GM19455 (cell line): ENCODE results near the gene SDC1.
"Not testable (repeated sequence)": the region's sequence is repeated elsewhere in the genome, so short reads cannot be mapped to it uniquely, and the experiment has no call there.

Source experiments
- ATAC-seq: cut with Tn5 transposase; IDR thresholded peaks from one replicate; pipeline ENCODE4 v1.9.1; 2021; ENCODE audit not compliant: unreplicated experiment

Gene SDC1

DNA sequence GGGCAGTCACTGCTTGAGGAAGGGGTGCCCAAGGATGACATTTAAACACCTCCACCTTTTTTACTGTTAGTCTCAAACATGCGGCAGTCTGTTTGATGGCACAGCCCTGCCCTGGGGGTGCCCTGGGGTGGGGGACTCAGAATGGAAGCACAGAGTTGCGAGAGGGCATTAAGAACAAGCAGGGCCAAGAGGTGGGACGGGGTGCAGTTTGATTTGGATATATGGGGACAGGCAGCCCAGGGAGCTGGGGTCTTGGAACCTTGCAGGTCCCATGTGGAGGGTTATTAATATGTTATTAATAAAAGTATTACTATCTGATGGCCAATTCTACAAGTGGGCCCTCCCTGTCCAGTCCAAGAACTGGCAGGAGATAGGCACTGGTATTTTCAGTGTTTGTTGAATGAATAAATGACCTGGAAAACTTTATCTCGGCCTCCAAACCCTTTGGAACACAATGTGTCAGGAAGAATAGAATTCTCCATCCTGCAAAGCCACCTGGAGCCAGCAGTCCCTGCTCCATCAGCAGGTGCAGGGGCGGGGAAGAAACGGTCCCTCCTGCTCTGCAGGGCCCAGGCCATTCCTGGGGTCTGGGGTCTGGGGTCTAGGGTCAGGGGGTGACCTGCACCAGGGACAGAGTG is 25.2 kb downstream of the SDC1 start:
- no peak for ATAC-seq

DNA sequence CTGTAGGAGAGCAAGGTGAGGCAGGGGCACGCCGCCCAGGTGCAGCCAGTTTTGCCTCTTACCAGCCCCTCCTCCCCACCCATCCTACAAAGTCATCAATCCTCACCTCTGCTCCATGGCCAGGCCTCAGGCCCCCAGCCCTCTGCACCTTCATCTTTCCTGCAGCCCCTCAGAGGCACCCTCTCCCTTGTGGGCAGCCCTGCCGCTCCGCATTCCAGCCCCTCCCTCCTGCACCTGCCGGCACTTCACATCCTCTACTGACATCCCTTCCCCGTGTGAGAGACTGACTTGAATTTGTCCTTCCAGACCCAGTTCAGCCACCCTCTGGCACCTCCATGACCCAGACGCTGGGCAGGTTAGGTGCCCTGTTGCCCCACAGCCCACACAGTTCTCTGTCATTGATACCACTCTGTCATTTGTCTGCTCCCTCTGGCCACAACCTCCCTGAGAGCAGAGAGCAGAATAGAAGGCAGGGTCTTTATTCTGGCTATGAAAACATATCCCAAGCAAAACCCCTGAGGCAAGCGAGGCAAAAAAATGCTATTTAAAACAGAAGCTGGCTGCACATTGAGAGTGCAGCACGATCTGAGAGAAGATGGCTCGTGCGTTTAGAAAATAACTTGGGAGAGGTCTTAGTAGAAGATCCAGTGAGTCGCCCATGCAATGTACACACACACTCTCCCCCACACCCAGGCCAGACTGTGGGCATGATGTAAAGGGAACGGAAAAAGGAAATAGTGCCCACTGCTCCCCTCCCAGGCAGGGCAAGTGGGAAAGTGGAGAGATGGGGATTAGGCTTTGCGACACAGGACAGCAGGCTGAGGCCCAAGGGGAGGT is 25.9 kb downstream of the SDC1 start:
- ATAC-seq: no peak

DNA sequence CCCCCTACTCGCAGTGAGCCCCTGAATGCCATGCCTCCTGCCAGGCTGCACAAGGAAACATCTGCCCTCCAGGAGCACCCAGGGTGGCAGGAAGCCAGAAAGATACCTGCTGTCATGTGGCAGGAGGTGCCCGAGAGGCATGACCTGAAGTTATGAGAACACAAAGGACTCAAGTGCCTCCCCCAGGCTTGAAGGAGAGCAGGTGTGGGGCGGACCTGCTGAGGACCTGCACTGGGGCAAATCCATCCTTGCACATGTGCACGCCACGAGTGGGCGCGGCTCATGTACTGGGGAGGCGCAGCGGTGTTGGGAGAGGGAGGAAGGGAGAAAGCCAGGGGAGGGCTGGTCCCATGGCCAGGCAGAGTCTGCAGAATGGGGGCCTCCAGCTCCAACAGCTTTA is 26.9 kb downstream of the SDC1 start:
- ATAC-seq: no peak

DNA sequence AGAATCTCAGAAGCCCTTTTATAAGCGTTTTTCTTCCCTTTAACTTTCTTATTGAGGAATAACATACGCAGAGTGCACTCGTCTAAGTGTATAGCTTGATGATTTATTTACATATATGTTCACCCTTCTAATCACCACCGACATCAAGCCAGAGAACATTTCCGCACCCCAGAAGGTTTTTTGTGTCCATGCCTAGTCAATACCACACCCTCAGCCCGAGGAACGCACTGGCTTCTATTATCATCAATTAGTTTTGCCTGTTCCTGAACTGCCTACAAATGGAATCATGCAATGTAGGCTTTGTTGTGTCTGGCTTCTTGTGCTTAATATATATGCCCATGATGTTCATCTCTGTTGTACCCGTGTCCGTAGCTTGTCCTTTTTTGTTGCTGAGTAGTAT is 27.7 kb downstream of the SDC1 start:
- no peak for ATAC-seq

DNA sequence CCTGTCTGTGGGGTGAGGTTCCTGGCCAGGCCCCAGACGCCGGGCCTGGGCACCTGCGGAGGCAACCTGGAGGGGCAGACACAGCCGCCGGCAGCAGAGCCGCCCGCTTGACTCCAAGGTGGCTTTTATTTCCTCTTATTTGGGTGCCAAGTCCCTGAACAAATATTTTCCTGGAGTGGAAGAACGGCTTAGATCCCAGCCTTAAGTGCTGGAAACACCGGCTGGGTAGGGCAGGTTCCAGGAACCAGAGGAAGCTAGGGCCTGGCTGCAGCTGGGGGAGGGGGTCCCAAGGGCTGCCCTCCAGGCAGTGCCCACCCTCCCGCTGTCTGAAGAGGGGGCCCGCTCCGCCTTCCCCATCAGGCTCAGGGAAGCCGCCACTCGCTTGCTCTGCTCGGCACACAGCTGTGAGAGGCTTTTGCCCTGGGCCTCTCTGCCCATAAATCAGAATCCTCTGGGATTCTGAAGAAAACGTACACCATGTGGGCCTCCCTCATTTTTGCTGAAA is 28.2 kb downstream of the SDC1 start:
- no peak for ATAC-seq

DNA sequence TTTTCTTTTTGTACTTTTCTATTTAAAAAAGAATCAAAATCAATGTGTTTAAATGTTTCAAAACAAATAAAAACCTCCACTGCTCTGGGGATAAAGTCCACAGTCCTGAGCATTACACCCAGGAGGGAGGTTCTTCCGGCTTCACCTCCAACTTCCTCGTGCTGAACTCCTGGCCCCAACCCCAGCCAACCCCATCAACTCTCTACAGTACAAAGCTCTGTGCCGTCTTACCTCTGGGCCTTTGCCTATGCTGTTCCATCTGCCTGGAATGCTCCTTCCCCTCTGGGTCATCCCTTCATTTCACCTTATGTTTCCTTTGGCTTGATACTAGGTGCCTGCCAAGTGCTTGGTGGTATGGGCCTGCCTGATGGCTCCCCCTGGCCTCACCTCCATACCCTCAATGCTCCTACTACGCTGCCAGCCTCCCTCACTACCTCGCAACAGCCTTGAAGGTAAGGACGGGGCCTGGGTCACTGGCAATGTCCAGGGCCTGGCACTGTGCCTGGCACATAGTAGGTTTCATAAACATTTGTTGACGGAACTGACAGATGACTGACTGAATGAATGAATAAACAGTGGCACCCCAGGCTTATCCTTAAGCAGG is 28.8 kb downstream of the SDC1 start:
- no peak for ATAC-seq

DNA sequence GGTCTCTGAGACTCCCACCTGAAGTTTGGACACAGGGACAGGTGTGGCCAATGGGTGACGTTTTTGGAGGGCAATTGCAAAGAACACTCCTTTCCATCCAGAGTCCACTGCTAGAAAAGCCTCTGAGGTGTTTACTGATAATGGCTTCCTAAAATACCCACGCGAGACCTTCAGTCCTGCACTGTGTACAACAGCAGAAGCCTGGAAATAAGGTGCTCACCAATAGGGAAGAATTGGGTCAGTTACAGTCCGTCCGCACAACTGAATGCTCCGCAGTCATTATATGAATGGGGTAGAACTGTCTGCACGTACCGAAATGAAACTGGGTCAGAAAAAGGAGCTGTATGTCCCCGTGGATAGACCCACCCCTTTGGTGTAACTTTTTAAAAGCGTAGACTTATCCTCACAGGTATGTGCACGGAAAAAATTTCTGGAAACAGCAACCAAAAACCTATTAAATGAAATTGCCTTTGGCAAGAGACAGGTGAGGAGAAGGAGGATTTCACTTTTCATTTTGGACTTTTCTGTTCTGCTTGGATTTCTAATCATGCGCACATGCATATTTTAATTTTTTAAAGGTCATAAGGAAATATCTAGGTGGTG is 29.4 kb downstream of the SDC1 start:
- ATAC-seq: no peak

DNA sequence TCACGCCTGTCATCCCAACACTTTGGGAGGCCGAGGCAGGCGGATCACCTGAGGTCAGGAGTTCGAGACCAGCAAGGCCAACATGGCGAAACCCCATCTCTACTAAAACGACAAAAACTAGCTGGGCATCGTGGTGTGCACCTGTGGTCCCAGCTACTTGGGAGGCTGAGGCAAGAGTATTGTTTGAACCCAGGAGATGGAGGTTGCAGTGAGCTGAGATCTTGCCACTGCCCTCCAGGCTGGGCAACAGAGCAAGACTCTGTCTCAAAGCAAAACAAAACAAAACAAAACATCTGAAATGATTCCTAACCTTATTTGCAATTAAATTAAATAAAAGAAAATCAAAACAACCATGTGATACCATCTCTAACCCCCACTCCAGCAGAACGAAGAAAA is 29.9 kb downstream of the SDC1 start:
- not testable (repeated sequence) for ATAC-seq

DNA sequence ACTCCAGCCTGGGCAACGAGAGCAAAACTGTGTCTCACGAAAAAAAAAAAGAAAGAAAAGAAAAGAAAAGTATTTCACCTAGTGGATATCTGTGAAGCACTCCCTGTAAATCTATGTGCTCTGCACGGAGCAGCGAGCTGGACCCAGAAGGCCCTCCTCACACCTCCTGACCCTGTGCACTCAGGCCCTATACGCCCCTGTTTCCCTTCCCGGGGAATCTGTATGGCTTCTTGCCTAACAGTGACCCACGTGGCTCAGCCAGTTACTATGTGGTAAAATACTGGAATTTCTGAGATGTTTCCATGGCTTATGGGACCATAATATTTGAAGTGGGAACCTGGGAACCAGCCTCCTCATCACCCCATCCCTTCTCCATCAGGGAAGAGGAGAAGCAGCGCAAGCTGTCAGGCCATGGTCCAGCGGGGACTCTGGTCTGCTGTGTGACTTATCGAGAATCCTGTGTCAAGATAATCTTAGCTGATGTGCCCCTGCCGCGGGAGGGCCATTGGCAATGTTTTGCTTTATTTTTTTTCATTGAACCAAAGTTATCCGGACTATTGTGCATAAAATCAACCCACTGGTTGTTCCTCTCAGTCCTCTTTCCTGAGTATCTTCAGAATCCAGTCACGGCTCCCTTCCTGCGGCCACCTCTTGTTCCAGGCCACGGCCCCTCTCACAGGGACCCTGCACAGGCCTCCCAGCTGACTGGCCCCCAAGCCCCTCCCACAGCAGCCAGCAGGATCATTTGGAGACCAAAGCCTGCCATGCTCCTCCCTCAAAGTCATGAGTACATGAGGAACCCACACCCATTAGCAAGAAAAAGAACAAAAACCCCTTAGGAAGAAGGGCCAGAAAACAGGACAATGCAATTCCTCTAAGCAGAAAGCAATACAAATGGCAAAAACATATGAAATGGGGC is 30.6 kb downstream of the SDC1 start:
- no peak for ATAC-seq

DNA sequence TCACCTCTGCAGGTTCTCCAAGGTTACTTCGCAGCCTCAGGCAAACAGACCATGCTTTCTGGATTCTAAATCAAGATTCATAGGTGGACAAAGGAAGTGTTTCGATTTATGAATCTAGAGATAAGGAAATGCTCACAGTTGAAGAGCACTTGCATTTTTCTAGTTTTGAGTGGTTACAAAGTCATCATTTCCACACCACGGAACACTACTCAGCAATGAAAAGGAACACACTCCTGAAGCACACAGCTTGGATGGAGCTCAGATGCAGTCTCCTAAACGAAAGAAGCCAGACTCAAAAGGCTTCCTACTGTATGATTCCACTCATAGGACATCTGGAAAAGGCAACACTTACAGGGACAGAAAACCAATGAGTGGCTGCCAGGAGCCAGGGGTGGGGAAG is 31.7 kb downstream of the SDC1 start:
- no peak for ATAC-seq

DNA sequence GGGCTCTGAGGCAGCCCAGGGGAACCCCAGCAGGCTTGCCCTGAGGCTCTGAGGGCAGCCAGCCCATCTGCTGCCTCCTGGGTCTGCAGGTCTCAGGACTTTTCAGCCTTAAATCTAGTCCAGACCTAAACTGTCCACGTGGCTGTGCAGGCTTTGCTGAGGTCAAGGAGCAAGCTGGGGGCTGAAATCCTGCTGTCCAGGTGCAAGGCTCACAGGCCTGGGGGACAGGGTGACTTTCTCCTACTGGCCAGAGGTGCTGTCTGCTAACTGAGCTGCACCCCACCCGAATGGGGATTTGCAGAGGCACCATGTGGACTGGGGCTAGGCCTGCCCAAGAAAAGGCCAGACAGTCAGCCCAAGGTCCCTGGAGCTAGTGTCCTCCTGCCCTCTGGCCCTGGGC is 32.1 kb downstream of the SDC1 start:
- no peak for ATAC-seq

DNA sequence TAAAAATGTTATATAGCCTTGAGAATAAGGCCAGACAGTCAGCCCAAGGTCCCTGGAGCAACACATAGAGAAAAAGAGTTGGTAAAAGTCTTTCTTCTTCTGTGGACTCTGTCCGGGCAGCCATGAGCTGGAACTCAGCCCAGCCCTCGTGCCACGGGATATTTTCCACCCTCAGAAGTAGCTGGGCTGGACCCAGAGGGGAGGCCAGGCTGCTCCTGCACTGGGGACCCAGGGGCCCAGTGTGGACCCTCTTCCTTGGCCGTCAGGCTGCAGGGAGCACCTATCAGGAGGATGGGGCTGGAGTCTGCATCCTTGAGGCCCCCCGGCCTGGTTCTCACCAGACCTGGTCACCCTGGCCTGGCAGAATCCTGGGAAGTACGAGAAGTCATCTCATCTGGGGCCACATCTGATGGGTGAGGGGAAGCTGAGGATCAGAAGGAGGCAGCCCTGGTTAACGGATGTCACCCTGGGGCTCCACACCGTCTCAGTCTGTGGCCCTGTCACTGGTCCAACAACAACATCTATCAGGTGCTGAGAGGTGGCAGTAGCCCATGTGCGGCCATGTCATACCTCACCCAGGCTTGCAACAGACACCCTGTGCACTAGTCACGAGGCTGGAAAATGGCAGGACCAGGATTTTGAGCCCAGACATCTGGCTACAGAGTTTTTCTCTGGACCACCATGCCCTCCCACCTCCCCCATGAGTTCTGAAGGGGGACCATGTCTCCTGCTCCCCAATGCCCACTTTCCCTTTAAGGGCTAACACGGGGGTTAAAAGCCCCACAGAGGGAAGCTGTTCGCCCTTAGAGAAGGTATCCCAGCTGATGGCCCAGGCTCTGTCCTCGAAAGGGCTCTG is 33.0 kb downstream of the SDC1 start:
- ATAC-seq: no peak

DNA sequence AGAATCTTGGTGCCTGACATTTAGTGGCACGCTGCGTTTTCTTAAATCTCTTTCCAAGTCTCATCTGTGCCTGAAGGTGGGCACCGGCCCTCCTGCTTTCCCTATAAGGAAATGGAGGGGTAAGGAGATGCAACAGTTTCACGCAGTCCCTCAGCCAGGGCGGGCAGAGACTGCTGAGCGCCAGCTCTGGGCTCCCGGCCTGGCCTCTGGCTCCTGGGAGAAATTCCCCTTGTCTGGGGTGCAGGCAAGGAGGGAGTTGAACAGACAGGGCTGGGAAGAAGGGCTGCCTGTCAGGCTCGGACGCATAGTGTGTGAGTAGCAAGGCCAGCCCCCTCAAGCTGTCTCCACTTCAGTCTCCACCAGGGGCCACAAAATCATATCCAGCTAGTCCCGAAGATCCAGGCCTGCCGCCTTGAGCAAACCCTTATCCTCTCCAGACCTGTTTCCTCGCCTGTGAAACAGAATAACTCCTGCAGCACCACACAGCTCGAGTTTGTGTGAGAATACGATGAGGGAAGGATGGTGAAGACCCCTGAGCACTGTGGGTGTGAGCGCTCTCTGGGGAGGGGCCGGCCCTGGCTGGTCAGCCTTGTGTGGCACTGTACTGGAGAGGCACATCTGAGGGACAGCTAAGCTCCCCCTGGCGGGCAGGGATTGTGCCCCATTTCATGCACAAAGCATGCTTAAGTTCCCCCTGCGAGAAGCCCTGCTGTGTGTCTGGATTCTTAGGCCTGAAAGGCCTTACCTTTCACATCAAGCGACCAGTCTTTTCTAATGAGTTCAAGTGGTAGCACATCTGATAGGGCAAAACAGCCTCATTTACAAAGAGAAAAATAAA is 33.8 kb downstream of the SDC1 start:
- no peak for ATAC-seq

DNA sequence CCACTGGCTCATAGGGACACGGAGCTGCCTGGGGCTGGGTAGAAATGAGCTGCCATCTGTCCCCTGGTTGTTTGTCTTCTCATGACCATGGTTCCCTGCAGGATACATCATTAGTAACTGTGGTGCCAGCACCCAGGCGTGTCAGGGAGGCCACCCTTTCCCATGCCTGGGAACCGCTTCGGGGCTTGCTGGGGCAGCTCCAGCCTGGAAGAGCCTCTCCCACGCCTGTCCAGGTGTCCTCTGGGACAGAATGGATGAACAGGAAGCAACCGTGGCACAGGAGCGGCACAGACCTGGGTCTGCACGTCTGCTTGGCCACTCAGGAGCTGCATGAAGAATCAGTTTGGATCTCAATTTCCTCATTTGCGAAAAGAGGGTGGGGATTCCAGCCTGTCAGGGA is 34.8 kb downstream of the SDC1 start:
- ATAC-seq: no peak

DNA sequence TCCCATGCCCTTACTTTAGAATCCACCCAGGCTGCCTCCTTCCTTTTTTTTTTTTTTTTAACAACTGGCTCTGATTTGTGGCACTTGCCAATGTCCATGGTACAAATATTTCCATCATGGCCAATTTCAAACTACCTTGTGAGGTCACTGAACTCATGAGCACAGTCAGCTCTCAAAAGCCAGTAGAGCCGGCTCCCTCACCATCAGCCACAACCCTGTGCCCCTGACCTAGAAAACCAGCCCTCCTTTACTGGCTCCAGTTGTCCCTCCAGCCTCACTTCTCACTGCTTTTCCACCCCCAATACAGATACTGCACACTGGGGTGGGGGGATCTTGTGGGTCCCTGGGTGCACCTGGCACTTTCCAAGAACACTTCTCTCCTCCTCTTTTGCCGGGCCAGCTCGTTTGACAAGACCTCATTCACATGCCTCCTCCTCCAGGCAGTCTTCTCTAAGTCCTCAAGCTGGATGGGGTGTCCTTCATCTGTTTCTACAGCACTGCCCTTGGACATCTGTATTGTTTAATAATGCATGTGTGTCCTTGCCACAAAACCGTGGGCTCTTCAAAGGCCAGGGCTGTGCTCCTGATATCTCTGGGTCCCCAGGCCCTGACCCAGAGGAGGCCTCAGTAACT is 35.5 kb downstream of the SDC1 start:
- ATAC-seq: no peak

DNA sequence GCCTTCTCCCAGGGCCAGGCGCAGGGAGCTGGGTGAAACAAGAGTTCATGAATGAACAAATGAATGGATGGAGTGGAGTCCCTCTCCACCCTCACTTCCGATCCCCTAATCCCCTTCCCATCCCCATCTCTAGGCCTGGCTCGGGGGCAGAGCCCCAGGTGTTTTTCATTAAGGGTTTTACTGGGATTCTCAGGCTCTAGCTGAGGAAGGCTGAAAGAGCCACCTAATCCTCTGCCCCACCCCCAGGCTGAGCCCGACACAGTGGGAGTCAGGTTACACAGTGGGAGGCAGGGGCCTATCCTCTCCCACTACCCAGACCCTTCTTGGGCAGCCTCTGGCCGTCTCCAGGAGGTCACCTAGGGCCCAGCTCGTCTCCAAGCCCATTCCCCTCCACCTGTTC is 36.1 kb downstream of the SDC1 start:
- ATAC-seq: no peak

DNA sequence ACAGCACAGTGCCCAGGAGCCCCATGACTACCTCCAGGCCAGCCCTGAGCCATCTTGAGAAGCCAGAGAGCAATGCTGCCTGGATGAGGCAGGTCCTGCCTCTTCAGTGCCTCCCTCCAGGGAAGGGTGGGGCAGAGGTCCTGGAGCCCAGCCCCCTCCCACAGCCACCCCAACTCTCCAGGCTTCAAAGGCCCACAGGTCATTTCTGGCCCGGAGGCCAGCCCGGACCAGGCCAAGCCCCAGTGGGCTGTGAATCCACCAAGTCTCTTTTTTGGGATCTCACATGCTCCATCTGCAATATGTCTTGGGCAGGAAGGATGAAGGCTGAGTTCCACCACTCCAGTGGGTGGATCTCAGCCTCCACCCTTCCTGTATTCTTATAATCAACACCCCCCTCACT is 36.7 kb downstream of the SDC1 start:
- ATAC-seq: no peak

DNA sequence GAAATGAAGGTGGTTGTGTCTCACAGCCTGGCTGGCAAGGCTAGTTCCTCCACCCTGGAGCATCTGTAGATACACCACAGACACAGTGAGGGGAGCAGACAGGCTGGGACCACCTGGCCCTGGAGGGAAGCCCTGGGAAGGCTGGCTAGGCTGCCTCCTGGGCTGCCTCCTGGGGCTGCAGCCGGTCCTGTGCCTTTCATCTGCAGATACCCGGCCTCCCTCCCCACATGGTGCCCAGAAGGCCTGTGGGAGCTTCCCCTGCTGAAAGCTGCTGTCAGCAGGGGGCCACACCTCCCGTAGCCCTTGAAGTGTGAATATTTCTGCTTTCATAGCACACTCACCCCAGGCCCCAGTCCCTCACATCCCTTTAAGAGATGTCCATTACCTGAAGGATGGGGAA is 37.6 kb downstream of the SDC1 start:
- no peak for ATAC-seq

DNA sequence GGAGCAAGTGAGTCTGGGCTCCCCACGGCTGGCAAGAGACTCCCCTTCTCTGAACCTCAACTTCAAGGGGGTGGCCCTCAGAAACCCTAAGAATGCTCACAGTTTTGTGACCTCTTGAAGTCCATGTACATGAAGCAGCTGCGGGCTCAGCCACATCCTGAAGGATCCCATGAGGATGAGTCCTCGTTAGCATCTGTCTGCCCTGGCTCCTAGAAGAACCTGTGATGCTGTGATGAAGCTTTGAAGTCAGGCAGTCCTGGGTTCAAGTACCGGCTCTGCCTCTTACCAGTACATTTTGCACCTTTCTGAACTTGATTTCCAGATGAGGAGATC is 38.1 kb downstream of the SDC1 start:
- ATAC-seq: no peak
